GM12872 (cell line): ENCODE results near the gene AK3.
A peak's percentile ranks its signal among the peaks of the same experiment; 100 is the strongest.

Source experiments
- CTCF ChIP-seq: IDR thresholded peaks from 3 replicates; pipeline ENCODE4 v1.5.1; 2011; ENCODE audit warnings: low read depth, mild to moderate bottlenecking, low read length, moderate library complexity; ENCODE audit not compliant: insufficient read depth

The AK3 gene

GRCh38 chr9:4774209-4774608 lies 33.2 kb upstream of the AK3 start:
- TF ChIP-seq CTCF, result no peak

- TF ChIP-seq CTCF, result no peak
Measured at GRCh38 chr9:4771788-4772187, 30.8 kb upstream of the AK3 start.

- no peak for TF ChIP-seq CTCF
Measured at GRCh38 chr9:4769321-4770080, 28.5 kb upstream of the AK3 start.

- TF ChIP-seq CTCF, result no peak
Measured at GRCh38 chr9:4768681-4769080, 27.7 kb upstream of the AK3 start.

- TF ChIP-seq CTCF, result no peak
Measured at GRCh38 chr9:4764033-4764432, 23.0 kb upstream of the AK3 start.

- TF ChIP-seq CTCF, result no peak
Measured at GRCh38 chr9:4762886-4763541, 22.0 kb upstream of the AK3 start.

GRCh38 chr9:4762108-4762885 lies 21.3 kb upstream of the AK3 start:
- peak; percentile 88 for TF ChIP-seq CTCF
